ENCODE data around the gene BMI1.

GRCh38 chr10:22369434-22370072 lies 48.7 kb downstream of the BMI1 start:
- no peak for TF ChIP-seq CTCF (IDR thresholded peaks at IDR 0.05; ENCODE audit: low read length)
- no peak for TF ChIP-seq EZH2 (optimal IDR thresholded peaks at IDR 0.05; ENCODE audit: low read depth, low read length)

Measured in MM.1S (cell line).